IPS-18c (cell line): ENCODE data around the gene NKX6-1.

Source experiments
- H3K4me3 ChIP-seq: 2 replicates; pipeline ENCODE4 v1.7.0; 2013; ENCODE audit warnings: low read depth, mild to moderate bottlenecking, low read length, moderate library complexity; ENCODE audit not compliant: insufficient read depth
- H3K9me3 ChIP-seq: one replicate; pipeline ENCODE4 v1.6.1; 2013; ENCODE audit warnings: mild to moderate bottlenecking, low read length, moderate library complexity; ENCODE audit not compliant: control insufficient read depth, insufficient read depth

The NKX6-1 gene

DNA sequence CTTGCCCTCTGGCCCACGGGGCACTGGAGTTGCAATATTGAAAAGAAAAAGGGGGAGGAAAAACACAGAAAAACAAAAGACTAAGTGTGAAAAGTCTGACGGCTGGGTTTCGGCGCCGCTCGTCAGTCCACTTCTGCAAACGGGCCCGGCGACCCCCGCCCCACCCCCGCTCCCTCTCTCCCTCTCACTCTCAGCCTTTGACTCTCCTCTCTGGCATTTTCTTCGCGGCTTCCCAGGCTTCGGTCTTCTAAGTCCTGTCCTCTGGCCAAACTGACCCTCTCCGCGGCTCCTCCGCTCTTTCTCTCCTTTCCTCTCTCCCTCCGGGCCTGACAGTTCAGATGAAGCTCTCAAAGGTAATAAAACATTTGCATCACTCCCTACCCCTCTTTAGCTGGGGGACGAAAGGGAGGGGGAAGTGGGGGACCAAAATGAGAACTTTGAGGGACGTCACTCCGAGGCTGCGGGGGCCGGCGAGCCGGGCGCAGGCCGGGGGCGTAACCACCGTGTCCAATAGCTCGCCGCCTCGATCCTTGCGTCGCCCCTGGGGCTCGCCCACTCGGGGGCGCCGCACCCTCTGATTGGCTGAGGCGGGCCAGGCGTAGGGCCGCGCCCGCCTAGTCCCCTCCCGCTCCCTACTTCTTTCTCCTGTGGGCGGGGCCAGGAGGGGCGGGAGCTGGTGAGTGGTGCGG lies at the start of gene NKX6-1:
Gene NKX6-1, minus strand, starts transcription at position 358 of the 689 bp plus-strand sequence. CDS start 1,064 bp downstream, outside the sequence.
- peak within 1 kb of the TSS; percentile 47 for H3K4me3 ChIP-seq
- peaks cover 3% of the 10 kb centered on the region for H3K9me3 ChIP-seq

DNA sequence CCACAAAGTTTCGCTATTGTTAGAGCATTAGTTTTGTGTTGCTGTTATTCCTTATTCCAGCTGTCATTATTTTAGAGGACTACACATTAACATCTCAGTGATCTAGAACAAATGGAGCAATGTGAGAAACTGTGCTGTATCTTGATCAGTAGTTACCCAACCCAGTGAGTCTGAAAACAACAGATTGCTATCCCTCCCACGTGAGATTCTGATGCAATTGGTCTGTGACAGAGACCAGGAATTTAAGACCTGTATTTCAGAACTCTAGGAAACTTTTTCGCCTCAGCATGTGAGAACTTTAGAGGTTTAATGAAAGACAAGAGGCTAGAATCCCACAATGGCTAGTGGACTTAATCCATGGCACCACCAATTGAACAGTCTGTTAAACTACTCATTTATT lies 48.1 kb upstream of the NKX6-1 start:
- Histone ChIP-seq H3K9me3 (peaks cover 3% of the 10 kb centered on the region), H3K4me3 (no peak overlapping the region)

DNA sequence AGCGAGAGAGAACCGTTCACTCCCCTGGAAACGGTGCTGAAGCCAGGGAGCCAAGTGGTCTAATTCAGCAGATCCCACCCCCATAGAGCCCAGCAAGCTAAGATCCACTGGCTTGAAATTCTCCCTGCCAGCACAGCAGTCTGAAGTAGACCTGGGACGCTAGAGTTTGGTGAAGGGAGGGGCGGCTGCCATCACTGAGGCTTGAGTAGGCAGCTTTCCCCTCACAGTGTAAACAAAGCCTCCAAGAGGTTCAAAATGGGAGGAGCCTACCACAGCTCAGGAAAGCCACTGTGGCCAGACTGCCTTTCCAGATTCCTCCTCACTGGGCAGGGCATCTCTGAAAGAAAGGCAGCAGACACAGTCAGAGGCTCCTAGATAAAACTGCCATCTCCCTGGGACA lies 46.0 kb upstream of the NKX6-1 start:
- H3K4me3 ChIP-seq, result no peak overlapping the region
- H3K9me3 ChIP-seq, result no peaks in the 10 kb centered on the region

DNA sequence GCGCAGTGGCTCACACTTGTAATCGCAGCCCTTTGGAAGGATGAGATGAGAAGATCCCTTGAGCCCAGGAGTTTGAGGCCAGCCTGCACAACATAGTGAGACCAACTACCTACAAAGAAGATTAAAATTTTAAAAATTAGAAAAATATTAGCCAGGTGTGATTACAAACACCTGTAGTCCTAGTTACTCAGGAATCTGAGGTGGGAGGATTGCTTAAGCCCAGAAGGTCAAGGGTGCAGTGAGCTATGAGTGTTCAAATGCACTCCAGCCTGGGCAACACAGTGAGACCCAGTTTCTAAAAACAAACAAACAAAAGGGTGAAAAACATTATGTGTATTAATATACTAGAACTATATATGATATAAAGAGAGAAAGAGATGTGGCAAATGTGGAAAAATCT lies 36.8 kb upstream of the NKX6-1 start:
- Histone ChIP-seq H3K4me3 (no peak overlapping the region), H3K9me3 (no peaks in the 10 kb centered on the region)

DNA sequence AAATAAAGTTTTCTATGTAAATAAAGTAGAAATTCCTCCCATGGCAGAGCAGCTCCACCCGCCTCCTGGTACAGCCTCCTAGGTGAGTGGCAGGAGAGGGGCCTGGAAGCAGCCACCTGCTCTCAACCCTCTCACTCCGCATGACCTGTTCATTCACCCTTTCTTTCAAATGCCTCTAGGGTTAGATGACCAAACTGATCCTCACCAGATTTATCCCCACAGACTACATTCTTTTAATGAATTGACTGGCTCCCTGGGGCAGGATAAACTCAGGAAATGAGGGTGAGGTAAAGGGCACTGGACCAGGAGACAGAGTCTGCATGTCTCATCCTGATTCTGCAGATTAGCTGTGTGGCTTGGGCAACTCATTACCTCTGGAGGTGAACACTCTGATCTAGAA lies 32.6 kb upstream of the NKX6-1 start:
- no peak overlapping the region for H3K4me3 ChIP-seq
- no peaks in the 10 kb centered on the region for H3K9me3 ChIP-seq

DNA sequence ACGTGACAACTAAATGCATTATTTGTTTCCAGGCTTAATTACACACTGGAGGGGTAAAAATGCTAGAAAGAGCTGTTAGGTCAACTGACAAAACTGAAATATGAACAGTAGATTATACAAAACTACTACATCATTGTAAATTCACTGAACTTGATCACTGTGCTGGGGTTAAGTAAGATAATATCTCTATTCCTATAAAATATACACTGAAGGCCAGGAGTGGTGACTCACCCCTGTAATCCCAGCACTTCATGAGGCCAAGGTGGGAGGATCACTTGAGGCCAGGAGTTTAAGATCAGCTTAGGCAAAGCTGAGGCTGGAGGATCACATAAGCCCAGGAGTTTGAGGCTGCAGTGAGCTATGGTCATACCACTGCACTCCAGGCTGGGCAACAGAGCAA lies 31.8 kb upstream of the NKX6-1 start:
- no peak overlapping the region for H3K4me3 ChIP-seq
- H3K9me3 ChIP-seq, result no peaks in the 10 kb centered on the region

DNA sequence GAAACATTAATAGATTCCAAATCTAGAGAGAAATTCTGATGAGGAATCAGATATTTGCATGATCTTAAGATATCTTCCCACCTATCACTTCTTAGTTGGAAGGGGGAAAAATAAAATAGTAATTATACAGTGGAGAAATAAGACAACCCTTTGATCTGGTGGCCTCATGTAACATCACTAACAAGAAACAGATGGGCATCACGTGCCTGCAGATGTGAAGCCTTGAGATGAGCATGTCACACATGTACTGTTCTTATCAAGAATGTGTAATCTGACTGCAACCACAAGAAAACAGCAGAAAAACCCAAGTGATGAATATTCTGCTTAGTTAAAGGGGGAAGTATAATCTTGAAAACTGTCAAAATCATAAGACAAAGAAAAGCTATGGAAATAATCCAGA lies 31.4 kb upstream of the NKX6-1 start:
- H3K9me3 ChIP-seq, result no peaks in the 10 kb centered on the region
- no peak overlapping the region for H3K4me3 ChIP-seq

DNA sequence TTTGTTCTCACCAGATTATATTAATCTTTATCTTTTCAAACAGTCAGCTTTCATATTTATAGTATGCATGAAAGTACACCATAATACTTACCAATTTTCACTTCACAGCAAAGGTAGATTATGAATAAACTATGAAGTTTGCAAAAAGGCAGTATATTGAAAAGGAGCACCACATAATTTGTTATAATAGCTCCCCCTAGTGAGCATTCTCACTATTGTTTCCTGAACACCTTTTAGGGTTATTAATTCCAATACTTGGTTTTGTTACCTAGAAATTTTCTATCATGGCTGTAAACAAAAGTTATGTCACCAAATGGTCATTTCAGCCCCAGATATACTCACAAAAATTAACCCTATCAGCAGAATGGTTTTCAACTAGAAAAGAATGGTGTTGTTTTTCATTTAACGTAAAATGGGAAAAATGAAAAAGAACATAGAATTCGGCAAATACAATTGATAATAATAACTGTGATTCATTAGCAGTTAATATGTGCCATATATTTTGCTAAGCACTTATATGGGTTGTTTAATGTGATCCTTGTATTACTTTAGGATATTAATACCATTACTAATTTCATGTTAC lies 30.2 kb upstream of the NKX6-1 start:
- no peak overlapping the region for H3K4me3 ChIP-seq

DNA sequence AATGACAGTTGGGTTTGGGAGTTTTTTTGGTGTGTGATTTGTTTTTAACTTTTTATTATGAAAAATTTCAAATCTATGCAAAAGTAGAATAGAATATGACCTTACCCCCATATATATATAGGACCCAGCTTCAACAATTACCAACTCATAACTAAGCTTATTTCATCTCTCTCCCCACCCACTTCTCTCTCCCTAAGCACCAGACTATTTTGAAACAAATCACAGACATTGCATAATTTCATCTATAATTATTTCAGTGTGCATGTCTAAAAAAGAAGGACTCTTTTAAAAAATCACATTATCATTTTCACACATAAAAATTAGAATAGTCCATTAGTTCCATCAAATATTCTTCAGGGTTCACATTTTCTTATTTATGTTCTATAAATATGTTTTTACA lies 28.3 kb upstream of the NKX6-1 start:
- H3K9me3 ChIP-seq, result no peaks in the 10 kb centered on the region
- no peak overlapping the region for H3K4me3 ChIP-seq

More for the DNA sequence above, 30.2 kb upstream of the NKX6-1 start:
- no peaks in the 10 kb centered on the region for H3K9me3 ChIP-seq

DNA sequence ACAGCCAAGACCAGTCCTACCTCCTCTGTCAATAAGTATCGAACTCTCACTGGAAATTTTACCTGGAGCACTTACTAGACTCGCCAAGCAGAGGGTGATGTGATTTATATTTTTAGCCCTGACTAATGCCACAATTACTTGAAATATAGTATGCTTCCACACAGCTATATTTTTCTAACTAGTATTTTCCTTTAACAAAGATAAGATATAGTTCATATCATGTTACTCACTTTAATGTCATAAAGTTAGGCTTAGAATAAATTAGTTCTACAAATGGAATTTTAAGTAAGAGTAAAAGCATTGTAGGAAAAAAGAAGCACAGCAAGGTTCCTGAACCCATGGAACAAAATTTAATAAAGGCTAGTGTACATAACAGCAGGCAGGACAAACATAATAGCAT lies 16.0 kb upstream of the NKX6-1 start:
- Histone ChIP-seq H3K9me3 (no peaks in the 10 kb centered on the region), H3K4me3 (no peak overlapping the region)

DNA sequence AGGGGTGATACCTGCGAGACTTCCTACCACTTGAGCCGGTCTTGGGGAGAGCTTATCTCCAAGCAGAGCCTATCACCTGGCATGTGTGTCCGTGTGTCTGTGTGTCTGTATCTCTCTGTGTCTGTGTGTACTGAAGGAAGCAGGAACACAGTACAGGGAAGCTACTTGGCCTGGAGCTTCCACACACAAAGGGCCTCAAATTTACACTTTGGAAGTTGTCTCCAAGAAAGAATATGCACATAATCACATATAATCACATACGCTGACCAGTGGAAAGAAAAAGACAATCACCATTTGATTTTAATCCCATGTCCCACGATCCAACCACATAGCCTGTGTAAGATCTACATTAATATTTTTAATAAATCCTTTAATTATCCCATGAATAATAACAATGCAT lies 13.2 kb upstream of the NKX6-1 start:
- H3K4me3 ChIP-seq, result no peak overlapping the region
- no peaks in the 10 kb centered on the region for H3K9me3 ChIP-seq

DNA sequence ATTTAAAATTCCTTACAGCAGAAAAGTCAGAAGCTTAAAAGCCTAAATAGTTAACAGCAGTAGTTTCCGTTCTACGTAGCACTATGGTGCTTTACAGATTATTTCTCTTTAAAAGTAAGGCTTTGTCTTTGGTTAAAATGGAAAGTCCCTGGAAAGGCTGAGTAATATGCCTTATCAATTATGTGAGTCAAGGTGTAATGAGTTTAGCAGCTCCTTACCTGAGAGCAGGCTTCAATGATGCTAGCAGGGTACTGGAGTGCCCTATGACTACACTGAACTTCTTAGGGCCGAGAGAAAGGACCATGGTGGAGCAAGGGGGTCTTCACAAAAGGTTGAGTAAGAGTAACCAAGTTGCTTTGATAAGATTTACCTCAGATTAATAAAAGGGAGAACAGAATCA lies 12.6 kb upstream of the NKX6-1 start:
- Histone ChIP-seq H3K4me3 (no peak overlapping the region), H3K9me3 (no peaks in the 10 kb centered on the region)

DNA sequence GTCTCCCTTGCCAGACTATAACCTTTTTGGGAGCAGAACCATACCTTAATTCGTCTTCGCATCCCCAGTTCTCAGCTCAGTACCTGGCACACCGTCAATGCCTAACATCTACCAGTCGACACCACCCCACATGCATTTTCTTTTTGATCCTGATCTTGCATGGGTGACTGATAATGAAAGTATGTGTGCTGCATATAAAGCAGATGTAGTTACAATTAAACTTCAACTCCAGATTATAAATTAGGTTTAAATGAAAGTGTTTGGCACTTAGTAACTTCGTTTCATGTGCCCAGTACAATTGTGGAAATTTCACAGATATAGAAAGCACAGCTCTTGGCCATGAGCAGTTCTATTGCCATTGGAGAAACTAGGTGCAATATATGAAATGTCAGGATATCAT lies 8.8 kb upstream of the NKX6-1 start:
- no peaks in the 10 kb centered on the region for H3K9me3 ChIP-seq
- no peak overlapping the region for H3K4me3 ChIP-seq

DNA sequence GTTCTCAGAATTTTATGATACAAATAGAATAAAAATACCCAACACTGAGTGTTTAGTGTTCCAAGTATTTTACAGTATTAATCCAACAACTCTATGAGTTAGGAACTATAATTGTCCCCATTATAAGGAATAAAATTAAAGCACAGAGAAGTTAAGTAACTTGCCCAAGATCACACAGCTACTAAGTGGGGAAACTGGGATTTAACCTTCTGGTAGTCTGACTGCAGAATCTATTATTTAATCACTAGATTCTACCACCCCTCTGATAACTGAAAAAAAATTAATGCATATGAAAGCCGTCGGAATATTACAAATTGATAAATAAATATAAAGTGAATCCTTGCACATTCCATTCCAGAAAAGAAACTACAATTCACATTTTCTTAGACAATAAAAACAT lies 5.7 kb upstream of the NKX6-1 start:
- Histone ChIP-seq H3K4me3 (no peak overlapping the region), H3K9me3 (no peaks in the 10 kb centered on the region)

DNA sequence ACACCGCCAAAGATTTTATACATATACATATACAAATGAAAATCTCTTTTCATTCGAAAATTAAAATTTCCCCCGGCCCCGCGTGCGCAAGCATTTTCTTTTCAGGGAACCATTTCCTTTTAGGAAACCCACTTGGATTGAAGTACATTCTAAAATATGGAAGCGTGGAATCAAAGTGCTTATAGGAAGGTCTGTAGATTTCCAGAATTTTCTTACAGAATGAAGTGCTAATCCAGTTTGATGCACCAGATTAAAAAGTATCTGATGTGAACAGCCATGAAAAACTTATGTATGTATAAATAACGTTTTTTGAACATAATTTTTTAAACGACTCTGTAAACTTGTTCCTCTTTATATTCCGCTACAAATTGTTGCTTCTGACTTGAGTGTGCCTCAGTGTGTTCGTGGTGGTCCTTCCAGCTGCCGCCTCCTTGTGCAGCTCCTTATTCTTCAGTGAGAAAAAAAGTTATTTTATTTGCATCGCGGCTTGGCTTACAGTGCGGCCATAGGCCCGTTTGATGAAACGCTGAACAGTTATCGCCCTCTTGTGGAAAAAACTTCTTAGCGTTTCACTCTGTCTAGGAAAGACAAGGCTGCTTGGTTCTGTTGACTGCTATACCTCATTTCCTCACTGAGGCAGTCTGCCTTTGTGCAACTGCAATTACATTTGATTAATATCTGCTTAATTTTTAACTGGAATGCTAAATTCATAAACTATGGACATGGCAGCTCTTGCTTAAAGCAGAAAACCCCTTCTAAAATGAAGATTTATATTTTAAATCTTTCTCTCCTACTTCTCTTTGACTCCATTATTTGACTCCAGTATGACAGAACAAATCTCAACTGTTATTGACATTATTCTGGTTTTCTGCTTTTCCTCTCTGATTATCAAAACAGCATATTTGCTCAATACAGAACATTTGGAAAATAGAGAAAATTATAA lies 4.7 kb upstream of the NKX6-1 start:
- Histone ChIP-seq H3K4me3 (no peak overlapping the region), H3K9me3 (no peaks in the 10 kb centered on the region)

DNA sequence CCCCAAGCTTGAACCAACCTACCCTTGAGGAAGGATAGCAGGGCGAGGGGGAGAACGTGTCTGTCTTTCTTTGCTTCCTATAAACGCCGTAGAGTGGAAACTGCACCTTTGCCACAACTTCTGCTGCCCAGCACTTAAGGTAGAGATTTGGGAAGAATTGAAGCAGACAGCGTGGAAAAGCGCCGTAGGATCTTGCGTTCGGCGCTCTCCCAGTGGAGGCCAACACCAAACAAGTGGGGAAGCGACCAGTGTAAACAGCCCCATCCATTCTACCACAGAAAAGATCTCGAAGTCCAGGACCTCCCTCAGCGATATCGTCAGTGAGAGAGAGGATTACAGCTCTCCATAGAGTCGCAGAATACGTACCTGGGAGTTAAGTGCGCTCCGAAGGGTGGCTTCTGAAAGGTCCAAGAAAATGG lies 3.9 kb upstream of the NKX6-1 start:
- Histone ChIP-seq H3K9me3 (no peaks in the 10 kb centered on the region), H3K4me3 (no peak overlapping the region)

DNA sequence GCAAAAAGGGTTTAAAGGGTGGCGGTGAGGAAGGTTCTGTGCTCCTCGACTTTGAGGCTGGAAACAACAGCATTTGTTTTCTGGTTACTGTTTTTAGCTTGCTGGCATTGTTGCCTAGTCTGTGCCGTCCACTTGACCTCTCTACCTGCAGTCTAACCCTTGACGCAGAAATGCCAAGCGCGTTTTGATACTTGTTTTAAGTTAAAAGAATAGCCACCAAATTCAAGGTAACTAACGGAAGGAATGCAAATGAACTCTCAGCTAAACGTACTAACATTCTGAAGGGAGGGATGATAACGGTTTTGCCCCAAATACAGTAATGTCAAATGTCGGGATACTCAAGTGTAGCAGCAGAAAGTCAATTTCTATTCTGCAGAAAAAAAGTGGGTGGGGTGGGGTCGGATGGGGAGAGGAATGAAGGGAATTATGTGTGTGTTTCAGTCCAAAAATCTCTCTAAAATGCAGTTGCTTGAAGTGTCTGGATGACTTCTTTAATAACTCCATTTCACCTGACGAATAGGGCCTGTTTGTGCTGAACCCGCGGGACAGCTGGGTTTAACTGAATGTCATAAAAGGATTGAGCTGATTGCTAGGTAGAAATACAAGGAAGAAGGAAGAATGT lies 3.4 kb upstream of the NKX6-1 start:
- Histone ChIP-seq H3K4me3 (no peak overlapping the region), H3K9me3 (peaks cover under 1% of the 10 kb centered on the region)
